ENCODE results near the gene ALS2.
"Not testable (repeated sequence)": the region's sequence is repeated elsewhere in the genome, so short reads cannot be mapped to it uniquely, and the experiment has no call there.

Gene ALS2

GRCh38 chr2:201780674-201781493 is at the start of gene ALS2:
TSS of gene ALS2 (minus strand) at chr2:201780933. CDS start at chr2:201768885, 12,048 bp downstream.
- peak; percentile 99 for DNase-seq

DNA sequence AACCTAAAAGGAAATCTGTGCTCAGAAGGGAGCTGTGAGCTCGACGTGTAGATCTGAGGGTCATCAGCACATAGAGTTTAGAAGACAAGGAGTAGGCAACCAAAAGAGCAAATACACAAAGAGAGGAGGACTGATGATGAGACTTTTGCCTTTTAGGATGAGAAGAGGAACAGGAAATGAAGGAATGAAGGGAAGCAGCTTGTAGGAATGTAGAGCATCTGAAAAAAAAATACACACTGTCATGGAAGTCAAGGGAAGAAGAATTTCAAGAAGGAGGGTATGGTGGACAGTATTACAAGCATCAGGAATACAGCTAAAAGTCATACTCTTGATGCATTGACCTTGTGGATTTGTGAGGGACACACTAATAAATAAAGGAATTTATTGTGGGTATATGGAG is 47.5 kb upstream of the ALS2 start:
- no peak for DNase-seq

DNA sequence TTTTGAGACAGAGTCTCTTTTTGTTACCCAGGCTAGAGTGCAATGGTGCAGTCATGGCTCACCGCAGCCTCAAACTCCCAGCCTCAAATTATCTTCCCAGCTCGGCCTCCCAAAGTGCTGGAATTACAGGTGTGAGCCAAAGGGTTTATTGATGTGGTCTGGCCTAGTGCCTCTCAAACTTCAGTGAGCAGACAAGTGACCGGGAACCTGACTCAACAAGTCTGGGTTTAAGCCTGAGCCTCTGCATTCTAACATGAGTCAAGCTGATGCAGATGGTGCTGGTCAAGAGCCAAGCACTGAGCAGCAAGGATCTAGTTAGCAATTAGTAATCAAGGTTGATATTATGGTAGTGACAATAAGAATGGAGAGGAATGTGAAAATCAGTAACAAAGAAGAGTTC is 46.9 kb upstream of the ALS2 start:
- no peak for DNase-seq

GRCh38 chr2:201824212-201824611 is 43.5 kb upstream of the ALS2 start:
- no peak for DNase-seq

DNA sequence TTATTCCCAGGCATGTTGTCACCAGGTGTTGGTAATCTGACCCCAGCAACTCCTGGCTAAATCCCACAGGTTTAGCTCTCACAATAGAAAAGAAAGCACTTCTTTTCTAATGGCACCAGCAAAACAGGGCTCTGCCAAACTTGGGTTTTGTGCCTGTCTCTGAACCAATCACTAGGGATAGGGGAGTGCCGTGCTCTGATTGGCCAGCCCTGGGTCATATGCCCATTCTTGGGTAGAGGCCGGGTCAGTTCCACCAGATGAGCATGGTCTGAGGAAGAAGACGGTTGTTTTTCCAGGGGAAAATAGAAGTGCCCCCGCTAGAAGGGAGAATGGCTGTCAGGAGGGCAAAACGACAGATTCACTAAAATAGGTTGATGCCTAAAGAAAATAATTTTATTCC is 40.3 kb upstream of the ALS2 start:
- no peak for DNase-seq

DNA sequence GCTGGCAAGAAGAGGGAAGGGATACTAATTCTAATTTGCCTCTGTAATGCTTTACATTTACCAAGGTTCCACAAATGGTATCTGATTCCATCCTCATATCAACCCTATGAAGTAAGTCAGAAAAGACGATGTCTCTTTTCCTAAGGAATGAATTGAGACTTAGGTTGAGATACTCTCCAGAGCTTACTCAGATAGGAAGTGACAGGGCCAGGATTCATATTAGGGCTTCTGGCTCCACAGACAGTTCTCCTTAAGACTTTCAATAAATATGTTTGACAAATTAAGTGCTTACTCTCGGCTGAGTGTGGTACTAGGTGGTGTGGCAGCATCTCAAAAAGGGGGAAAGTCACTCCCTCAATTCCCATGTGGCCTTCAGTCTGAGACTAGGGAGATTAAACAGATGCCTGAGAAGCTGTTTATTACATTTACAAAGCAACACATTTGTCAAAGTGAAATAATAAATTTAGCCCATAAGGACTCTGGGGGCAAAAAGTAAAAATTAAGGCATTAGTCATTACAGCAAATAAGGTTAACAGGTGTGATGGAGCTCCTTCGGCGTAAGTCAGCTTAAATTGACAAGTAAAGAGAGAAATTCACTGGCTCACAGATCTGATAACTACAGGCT is 39.8 kb upstream of the ALS2 start:
- DNase-seq: no peak

DNA sequence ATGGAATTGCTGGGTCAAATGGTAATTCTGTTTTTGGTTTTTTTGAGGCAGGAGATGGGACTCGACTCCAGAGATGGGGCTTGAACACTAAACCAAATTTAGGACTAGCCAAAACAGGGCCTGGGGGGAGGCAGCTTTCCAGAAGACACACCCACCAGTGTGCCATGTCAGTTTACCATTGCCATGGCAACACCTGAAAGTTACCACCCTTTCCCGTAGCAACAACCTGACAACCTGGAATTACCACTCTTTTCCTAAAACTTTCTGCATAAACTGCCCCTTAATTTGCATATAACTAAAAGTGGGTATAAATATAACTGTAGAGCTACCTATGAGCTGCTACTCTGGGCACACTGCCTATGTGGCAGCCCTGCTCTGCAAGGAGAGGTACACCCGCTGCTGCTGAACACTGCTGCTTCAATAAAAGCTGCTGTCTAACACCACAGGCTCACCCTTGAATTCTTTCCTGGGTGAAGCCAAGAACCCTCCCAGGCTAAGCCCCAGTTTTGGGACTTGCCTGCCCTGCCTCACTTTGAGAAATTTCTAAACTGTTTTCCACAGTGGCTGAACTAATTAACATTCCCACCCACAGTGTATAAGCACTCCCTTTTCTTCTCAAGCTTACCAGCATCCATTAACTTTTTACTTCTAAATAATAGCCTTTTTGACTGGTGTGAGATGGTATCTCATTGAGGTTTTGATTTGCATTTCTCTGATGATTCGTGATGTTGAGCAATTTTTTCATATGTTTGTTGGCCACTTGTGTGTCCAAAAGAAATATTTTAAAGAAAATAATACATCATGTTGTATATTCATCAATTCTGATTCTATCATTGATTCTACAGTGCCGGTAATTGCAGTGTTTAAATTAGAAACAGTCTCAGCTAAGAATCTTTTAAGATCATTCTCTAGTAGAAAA is 36.2 kb upstream of the ALS2 start:
- no peak for DNase-seq

DNA sequence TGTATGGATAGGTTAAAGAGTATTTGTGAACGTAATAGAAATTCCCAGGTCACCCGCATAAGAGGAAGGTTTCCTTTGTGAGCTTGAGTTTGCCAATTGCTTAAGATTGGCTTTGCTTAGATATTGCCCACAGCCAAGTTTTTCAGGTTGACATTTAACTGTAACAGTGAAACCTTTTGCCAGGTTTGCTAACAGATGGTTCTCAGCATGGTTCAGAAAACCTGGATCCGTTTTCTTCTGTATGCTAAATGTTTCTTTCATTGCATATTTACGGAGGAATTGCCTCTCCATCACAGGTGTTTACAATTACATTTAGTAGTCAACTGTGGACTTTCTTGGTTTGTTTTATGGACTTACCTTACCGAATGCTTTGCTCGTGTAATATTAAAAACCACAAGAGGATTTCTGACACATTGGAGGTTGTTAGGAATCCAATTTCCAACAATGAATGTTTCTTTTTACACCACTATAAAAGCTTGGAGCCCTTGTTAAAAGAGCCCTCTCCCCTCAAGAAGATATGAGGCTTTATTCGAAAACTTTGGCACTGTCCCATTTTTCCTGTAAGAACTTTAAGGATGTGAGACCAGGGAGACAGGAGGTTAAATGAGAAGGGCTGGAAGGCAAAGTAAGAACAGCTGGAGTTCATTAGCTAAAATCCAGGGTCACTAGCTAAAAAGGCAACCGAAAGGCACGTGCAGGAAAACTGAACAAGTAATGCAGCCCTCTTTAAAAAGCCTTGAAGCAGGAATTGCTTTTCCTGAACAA is 33.4 kb upstream of the ALS2 start:
- DNase-seq: no peak

GRCh38 chr2:201810604-201811003 is 29.9 kb upstream of the ALS2 start:
- not testable (repeated sequence) for DNase-seq

DNA sequence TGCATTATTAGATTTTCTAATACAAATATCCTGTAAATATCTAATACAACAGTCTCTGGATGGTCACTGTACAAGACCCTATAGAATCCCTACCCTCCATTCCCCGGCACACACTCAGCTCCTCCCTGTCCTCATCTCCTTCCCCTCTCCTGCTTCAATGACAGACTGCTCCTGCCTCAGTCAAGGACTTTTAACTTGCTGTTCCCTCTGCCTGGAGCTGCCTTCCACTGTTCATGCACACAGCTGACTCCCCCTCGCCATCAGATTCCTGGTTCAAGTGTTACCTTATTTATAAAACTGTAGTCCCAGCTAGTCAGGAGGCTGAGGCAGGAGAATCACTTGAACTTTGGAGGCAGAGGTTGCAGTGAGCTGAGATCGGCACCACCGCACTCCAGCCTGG is 28.9 kb upstream of the ALS2 start:
- DNase-seq: no peak

GRCh38 chr2:201808027-201808426 is 27.3 kb upstream of the ALS2 start:
- DNase-seq: no peak

GRCh38 chr2:201807452-201807999 is 26.8 kb upstream of the ALS2 start:
- no peak for DNase-seq

DNA sequence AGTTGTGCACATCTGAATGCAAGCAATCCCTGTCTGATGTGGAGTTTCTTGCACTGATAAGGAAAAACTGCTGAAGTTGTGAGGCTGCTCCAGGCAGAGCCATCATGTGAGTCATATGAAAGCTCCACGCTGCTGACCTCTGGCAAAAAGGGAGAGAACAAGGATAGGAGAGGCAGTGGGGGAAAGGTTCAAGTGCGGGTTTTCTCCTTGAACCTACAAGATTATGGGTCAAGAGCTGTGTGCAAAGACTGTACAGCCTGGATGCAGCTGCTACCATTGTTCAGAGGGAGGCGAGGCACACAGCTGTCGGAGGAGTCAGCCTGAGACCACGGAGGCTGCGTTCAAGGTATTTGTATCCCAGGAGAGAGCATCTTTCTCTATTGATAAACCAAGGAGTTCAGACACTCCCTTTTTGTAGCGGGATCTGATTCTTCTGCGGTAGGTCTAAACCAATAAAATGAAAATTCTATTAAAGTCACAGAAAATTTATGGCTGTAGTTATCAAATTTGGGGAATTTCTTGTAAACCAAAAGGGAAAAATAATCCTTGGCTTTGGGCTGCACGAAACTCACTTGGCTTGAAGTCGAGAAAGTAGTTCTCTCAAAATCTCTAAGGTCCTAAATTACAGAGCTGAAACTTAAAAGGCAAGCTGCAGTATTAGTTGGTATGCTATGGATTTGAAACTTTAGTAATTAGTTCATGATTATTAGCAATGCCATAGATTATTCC is 25.9 kb upstream of the ALS2 start, which contains the start of gene CDK15:
Gene CDK15, plus strand, starts transcription at position 96 of the 729 bp plus-strand sequence. Its CDS starts 128 bp downstream, at position 224.
- no peak for DNase-seq

DNA sequence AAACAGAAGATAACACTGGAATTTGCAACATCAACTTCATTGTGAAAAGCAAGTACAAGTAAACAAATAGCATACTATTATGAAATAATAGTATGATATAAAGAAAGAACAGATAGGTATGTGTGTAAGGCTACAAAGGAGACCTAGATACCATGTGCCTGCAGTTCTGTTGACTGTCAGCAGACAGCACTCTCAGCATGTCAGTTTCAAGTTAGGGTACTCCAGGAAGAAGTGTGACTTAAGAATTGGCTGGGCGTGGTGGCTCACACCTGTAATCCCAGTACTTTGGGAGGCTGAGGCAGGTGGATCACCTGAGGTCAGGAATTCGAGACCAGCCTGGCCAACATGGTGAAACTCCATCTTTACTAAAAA is 18.2 kb upstream of the ALS2 start:
- DNase-seq: not testable (repeated sequence)

DNA sequence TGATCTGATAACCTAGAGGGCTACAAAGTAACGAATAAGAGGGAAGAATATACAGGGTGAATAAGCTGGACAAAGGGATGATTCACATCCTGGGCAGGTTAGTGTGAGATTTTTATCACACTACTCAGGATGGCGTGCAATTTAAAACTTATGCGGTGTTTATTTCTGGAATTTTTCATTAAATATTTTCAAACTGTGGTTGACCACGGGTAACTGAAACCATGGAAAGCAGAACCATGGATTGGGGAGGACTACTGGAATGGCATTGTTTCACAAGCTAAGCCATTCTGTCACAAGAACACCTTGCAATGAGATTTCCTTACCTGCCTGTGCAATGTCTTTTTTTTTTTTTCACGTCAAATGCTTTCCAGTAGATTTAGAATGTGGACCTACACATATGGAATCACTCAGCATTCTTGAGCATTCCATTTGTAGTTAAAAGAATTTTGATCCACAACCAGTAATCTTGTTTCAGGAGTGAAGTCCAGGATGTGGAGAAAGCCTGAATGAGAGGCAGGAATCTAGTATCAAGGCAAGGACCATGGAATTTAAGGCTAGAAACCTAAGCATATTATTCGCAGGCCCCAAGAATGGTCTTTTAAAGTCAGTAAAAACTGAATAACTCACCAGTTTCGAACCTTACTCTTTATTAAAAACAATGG is 17.6 kb upstream of the ALS2 start:
- DNase-seq: no peak

- no peak for DNase-seq
These were observed 16.6 kb upstream of the ALS2 start for GRCh38 chr2:201797175-201797840.

DNA sequence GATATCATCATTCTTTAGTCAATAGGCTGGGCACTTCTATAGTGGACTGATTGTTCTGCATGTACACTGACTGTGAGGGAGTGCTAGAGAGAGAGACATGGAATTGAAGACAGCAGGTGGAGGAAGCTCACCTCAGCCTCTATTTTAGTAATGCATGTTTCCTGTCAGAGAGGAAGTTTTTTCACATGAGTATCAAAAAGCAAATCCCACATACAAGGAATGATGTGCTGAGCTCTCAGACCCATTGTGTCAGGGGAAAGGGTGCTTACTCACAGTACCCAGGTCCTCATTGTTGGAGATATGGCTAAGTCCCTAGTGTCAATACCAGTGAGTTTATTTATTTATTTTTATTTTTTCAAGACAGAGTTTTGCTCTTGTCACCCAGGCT is 15.7 kb upstream of the ALS2 start:
- no peak for DNase-seq

DNA sequence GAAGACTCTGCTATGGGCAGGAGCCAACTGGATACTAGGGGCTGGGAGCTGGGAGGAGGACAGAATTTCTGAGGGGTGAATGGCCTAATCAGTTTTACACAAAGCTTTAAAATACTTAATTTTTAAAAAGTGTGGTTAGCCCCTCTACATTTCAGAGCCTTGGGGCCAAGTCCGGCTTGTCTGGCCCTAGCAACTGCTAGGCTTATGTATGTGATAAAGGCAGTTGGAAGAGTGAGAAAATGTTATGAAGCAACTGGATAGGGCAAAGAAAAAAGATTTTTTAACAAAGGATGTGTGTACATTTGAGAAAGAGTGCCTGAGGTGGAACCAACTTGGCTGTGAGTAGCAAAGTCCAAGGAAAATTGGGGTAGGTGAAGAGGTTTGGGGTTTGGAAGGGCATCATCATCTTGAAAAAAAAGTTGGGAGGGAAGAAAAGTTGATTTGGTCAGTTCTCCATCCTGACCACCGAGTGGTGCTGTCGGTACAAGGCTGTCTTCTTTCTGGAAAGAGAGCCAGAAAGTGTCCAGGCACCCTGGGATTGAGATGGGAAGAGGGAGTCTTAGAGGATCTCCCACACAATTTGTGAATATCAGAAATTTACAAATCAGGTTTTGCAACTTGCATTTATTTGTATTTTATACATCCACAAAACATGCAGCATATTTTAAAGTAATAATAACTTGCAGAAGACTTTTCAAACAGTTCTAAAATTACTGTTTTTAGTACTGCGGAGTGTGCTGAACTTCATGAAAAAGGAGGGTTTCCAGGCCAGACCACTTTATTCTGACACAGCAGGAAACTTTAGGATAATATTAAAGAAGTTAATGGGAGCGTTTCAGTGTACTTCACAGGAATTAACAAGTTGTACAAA is 15.1 kb upstream of the ALS2 start:
- no peak for DNase-seq

GRCh38 chr2:201794294-201794693 is 13.6 kb upstream of the ALS2 start:
- no peak for DNase-seq
